ENCODE results near the gene TENM3.
A peak's percentile ranks its signal among the peaks of the same experiment; 100 is the strongest.

Gene TENM3

DNA sequence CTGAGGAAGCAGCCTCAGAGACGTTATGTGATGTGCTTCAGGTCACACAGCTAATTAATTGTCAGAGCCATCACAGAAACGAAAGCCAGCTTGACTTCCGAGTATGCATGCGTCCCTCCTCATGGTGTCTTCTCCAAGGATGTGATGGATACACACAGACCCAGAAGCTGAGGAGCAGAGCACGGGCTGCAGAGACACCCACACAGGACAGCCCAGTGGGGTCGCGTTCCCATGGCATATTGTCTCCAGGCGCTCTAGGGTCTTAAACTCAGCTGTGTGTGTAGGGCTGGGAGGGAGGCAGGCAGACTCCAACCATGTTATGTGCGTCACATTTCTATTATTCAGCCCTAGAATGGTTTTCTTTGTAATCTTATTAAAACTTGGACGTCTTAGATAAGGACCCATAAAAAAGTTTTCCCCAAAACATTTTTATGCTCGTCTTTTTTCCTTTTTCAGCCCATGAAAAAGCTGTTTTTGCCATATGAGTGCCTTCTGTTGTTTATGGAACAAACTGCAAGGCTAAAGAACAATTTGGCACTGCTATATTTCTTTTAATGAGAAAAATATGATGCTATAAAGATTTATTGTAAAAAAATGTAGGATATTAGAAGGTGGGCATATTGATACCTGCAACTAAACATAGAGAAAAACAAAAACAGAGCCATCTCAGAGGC lies 48.5 kb downstream of the TENM3 start:
- no peak for DNase-seq

DNA sequence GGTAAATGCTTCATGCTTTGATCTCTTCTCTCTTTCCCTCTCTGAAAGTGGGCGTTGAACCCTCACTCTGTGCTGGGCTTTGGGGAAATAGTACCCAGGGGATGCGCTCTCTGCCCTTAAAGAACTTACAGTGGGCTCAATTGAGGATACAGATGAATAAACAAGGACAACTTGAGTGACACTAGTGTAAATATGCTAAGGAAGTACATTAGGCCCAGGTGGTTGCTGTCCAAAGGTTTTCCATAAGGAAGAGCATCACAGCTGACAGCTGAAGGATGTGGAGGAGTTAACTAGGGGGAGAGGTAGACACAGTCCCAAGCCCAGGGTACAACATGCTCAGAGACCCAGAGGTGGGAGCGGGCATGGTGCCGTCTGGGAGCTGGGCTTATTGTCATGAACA lies 49.4 kb downstream of the TENM3 start:
- no peak for DNase-seq

DNA sequence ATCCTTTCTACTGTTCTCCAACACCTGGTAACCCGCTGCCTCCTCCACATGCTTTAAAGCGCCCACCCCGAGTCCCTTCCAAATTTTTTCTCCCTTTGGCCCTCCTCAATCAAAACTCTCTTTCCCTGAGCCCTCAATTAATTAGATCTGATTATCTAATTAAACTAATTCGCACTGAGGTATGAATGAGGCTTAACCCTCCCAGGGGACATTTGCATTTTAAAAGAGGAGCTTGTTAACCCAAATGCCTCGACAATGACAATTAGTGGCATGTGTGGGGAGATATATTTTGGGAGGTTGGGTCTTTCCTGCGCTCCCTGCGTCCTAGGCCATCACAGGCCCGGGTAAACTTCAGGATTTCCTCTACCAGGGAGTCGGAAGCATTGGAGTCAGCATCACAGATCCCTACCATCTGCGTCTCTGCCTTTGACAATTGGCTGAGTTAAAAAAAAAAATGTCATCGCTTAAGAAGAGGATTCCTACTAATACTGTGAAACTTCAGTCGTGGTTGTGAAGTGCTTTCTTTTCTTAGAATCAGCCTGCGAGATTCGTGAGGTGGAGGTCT lies 50.6 kb downstream of the TENM3 start:
- DNase-seq: no peak

DNA sequence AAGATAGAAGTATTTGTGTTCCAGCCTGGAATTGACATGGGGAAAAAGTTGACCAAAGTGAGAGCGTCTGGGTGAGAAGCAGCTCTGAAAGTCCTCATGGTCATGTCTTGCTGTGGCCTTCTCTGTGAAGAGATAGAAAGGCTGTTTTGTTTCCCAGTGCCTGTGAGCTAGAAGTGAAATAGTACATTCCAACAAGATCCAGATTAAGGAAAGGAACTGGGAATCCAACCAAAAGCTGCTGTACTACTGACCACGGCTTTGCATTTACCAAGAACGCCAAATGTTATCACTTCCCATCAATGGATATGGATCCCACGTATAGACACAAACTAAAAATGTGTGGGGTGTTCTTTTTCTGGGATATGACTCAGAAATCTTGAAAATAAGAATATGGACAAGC lies 51.2 kb downstream of the TENM3 start:
- no peak for DNase-seq

DNA sequence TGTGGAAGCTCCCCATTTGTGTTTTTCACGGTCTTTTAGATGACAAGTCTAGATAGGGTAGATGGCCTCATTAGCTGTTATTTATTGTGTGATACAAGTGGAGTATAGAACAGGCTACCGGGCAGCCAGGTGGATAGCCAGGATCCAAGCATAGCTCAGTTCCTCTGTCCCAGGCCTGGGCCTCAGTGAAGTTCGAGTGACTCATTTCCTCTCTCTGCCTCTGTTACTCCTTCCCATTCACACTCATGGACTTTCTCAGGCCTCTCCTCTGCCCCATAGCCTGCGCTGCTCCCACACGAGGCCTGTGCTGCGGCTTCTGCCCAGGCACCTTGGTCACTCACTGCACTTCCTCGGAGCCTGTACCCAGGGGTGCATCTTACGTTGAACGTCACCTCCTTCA lies 54.5 kb downstream of the TENM3 start:
- DNase-seq: no peak

DNA sequence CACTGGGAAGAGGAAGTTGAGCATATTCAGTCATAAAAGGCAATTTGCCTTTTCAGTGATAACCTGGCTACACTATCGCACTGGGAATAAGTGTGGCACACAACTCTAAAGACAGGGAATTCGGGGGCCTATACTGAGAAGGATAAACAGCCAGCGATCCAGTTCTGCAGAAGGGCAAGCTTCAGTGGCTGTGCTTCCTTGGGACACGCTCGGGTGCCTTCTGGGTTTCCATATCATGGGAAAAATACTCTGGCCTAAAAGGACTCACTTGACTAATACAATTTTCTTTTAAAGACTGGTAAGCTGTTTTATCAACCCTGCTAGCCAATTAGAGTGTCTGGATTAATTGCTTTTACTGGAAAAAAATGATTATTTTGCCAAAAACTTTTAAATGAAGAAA lies 58.5 kb downstream of the TENM3 start:
- no peak for DNase-seq

DNA sequence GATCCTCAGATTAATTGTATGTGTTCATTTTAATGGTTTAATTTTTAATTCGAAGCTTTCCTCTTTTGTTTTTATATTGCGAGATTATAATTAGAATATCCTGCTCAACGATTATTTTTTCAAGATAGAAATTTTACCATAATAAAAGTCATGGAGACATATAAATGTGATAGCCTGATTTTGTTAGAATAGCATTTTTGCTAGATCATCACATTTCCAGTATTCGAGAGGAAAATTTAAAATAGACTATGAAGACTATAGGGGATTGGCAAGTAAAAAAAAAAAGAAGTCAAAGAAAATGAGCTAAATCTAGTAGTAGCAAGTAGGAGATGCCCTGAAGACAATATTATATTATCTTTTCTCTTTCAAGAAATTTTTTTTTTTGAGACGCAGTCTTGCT lies 60.6 kb downstream of the TENM3 start:
- DNase-seq: no peak

DNA sequence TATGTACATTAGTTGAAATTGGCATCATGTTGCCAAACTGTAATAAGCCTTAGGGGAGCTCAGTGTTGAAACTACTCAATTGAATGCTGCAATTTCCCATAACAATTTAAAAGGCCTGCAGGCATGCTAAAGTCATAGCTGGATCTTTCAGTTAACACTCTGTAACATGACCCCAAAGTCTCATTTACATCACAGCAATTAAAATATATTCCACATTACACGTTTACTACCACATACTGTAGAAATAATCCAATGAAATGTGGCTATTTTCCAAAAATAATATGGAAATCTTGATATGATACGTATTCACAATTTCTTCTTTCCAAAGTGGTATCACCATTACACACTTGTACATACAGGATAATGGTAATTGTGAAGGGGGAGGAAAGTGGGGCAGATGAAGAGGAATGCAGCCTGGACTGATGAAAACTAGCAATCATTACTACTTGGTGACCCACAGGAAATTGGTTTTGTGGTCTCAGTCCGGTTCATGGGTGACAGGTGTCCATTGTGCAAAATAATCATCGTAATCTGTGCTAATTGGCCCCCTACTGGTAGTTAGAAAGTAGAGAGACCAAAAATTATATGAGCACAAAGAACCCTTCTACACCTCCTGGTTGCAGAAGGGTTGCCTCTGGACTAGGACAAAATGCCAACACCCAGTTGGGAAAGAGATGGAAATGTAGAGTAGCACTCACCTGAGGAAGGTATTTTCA lies 63.7 kb downstream of the TENM3 start:
- DNase-seq: peak; percentile 47

DNA sequence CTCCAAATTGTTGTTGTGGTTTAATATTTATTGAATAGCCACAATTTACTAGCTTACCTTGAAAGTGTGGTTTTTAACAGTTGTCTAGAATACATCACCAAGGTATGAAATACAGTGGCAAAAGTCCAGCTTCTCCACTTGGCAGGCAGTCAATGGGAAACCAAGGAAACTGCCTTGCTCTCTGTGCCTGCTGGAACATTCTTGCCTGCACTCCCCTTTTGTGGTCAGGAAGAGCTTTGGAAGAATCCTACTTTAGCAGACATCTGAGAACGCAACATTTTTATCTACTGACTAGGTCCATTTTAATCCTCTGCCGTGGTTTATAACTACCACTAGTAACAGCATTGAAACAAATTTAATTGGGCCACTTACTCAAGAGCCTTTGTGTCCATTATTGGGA lies 64.5 kb downstream of the TENM3 start:
- no peak for DNase-seq

DNA sequence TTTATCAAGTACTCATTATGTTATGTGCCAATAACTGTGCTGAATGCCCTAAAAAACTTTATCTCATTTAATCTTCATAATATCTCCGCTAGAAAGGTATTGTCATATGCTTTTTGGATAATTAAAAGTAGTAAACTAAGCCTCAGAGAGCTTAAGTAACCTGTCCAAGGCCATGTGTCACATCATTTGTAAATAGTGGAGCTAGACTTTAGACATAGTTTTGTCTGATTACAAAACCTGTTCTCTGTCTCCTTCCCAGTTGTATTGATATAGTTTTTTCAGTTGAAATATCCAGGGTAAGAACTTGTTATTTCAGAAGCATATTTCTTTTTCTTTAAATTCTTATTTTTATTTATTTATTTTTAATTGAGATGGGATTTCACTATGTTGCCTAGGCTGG lies 66.7 kb downstream of the TENM3 start:
- DNase-seq: no peak

DNA sequence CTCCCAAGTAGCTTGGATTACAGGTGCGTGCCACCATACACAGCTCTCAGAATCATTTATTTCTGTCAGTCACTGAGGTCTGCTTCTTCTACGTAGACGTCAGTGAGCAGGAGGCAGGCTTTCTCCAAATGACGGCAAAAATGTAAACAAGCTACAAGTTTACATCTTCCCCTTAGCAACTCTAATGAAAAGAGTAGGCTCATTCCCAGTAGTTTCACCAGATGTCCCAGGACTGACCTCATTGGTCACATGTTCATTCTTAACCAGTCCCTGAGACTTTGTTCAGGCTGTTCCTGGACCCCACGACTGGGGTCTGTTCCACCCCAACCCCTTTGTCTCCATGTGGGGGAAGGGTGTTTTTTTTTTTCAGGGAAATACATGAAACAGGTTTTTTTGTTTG lies 67.1 kb downstream of the TENM3 start:
- no peak for DNase-seq

DNA sequence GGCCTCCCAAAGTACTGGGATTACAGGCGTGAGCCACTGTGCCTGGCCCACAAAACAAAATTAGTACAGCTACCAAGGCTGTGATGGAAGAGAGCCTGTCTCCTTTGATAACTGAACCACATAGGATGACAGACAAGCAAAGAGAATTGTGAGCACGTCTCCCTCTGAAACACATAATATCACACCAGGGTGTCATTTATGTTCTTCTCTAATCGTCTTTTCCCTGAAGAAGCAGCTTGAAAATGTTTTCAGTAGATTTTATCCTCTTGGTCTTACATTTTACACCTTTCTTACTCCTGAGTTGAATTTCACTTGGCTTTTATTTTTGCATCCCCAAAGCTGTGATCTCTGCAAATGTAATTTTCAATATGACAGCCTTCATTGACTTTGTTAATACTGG lies 67.8 kb downstream of the TENM3 start:
- DNase-seq: no peak

DNA sequence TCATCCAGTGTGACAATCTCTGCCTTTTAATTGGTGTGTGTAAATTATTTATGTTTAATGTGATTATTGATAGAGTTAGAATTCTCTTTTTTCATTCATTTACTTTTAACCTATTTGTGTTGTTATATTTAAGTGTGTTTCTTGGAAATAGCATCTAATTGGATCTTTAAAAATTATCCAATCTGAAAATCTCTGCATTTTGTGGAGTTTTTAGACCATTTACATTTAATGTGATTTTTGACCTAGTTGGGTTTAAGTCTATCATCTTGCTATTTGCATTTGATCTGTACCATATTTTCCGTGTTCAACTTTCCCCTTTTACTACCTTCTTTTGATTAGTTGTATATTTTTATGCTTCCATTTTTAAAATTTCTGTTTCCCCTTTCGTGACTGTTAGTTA lies 71.3 kb downstream of the TENM3 start:
- no peak for DNase-seq

DNA sequence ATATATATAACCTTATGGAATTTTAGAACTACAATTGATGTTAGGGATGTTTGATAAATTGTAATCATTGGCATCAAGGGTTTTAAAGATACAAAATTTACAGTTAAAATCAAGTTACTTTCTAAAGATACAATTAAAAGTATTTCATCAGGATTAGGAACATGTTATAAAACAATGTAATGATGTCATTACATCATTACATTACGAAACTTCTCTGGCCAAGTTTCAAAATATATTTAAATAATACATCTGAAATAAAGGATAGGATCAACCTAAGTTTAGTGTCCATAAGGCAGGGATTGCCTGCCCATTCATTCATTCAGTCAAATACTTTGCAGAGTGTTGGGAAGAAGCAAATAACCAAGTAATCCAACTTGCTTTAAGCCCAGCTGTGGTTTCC lies 75.1 kb downstream of the TENM3 start:
- DNase-seq: no peak

DNA sequence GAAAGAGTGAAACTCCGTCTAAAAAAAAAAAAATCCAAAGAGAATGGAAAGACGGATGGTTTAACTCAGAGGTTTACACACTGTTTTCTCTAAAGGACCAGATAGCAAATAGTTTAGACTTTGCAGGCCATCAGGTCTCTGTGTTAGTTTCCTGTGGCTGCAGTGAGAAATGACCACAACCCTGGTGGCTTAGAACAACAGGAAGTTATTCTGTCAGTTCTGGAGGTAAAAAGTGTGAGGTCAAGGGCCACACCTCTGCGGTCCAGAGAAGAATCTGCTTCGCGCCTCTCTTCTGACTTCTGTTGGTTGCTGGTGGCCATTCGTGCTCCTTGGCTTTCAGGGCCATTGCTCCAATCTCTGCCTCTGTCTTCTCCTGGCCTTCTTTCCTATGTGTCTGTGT lies 76.9 kb downstream of the TENM3 start:
- no peak for DNase-seq

DNA sequence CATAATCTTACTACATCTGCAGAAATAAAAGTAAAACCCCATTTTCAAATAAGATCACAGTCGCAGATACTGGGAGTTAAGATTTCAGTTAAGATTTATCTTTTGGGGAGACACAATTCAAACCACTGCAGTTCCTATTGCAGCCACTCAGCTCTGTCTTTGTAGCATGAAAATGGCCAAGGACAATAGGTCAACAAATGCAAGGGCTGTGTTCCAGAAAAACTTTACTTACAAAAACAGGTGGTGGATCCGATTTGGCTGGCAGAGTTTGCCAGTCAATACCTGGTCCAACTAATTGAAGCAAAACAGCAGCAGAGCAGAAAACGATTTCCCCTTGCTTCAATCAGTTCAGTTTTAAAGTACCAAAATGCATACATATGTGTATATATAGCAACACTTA lies 77.4 kb downstream of the TENM3 start:
- DNase-seq: no peak

DNA sequence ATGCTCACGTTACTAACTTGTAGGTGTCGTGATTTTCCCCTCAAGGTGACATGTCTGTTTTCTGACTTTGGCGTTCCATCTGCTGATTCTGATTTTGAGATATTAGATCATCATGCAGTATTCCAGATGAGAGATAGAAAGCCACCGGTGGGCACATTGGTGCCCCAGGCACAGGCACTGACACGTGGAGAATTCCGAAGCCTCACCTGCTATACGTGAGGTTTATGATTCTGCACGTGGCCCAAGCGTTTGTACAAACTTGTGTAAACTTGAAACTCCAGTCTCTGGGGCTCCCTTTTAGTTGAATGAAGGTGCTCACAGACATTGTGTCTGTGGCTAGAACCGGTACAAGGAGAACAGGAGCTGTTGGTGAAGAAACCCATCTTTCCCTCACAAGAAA lies 81.1 kb downstream of the TENM3 start:
- no peak for DNase-seq

DNA sequence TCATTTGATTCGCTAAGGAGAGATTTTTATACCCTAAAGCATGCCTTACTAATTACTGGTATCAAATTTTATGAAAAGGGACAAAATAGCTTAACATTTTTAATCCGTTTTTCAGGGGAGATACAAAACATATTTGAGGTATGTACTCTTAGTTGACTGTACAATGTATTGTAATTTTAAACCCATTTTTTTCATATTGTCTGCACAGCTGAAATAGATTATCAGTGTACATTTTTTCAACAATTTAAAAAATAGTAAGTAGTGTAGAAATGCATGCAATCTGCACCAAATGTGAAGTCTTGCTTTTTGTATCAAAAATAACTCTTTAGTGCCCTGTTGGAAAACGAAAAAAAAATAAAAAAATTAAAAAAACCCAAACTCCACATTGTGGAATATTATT lies 82.2 kb downstream of the TENM3 start:
- DNase-seq: no peak

DNA sequence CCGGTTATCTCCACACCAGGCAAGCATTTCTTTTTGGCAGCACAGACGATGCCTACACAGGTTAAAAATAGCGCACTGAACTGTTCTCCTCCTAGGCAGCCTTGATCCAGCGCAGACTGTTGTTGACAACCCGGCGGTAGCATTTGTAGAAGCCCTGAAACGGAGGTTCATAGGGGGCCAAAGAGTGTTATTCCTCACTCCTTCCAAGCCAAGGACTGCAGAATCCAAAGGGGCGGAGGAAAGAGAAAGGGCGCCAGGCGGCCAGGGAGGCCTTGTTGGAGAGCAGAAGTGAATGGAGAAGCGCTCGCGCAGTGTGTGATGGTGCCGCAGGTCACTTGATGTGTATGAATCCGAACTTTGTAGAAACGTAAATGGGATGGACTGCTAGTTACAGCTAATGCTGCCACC lies 82.7 kb downstream of the TENM3 start:
- no peak for DNase-seq

DNA sequence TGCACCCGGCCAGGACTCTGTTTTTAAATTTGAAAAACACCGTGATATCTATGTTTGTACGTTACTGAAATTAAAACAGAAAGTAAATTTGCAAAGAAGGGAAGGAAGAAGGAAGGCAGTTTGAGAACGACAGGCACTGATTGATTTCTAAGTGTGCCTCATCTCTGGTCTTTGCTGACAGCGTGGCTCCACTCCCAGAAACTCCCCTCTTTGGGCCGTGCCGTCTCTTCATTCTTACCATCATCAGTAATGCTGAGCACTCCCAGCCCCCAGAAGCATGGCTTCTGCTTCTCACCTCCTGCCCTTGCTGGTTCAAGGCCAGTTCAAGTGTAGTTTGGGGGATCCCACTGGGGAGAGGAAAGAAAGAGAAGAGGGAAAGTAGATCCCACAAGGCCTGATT lies 85.3 kb downstream of the TENM3 start:
- DNase-seq: no peak

DNA sequence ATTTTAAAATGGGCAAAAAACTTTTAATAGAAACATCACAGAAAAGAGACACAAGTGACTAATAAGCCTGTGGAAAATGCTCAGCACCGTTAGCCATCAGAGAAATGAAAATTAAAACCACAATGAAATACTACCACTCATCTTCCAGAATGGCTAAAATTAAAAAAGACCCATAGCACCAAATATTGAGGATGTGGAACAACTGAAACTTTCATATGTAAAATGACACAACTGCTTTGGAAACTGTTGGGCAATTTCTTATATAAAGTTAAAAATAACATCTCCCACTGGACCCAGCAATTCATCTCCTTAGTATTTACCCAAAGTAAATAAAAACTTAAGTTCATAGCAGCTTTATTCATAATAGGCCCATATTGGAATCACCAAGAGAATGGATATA lies 94.2 kb downstream of the TENM3 start:
- DNase-seq: no peak

DNA sequence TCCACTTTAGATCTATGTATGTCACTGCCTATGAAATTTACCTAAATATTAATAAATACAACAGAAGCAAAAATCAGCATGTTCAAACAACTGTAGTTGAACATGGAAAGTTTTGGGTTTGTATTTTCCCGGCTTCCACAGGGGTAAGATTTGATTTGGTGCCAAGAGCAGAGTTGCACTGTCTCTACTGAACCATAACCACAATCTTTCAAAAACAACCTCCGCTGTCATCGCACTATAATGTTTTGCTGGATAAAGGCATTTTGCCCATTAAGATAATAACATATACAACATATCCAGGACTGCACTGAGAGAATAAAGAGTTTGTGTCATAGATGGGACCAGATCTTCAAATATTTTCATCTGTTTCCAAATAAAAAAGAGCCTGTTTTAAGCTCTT lies 94.9 kb downstream of the TENM3 start:
- DNase-seq: no peak

DNA sequence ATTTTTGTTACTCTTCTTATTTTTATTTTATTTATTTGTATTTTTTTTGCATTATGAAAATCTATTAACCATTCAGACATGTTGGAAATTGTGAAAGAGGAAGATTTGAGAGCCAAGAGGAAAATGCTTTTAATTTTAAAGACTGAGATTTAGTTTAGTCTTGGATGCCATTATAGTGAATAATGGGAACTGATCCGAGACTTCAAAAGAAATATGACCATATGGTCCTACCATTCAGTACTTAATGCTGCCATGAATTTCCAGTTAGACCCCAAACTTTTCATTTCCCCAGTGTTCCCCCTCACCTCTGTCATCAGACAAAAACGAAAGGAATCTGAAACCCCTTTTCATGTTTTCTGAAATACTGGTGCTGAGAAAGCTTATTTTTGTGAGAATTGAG lies 95.5 kb downstream of the TENM3 start:
- DNase-seq: no peak

DNA sequence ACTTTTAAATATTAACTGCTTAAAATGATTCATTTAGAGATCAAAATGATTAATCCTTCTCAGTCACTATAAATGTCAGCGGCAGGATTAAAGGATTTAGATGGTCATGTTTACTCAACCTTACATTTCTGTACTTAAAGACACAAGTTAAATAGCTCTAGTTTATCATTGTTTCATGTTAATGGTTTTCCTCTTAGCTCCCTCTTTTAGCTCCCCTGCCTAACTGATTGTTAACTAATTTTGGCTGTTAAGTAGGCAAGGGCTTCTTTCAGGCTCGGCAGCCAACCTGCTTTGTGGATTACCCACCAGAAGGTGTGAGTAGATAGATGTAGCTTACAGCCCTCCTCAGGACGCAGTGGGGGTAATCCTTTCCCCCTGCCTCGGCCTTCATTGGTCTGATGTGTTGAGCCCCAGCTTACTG lies 96.0 kb downstream of the TENM3 start:
- DNase-seq: no peak

DNA sequence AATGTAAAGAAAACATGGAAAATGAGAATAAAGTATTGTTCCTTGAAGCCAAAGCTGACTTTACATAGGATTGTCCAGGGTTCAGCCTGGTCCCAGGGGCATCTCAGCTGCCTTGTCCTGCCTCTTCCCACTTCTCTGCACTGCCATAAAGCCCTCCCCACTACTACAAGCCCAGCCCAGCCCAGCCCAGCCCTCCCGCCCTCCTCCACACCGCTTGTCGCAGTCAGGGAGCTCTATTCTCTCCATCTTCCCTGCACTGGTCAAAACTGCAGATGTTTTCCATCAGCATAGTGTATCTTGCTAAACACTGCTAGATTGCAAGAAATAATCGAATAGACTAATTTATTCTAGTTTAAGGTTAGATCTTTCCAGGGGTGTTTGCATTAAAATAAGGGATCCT lies 100.3 kb downstream of the TENM3 start:
- DNase-seq: no peak

All from NCI-H1048 (cell line).